GM12872 (cell line): ENCODE measurements around the gene NXNL1.

ENCODE experiments used
- CTCF ChIP-seq: IDR thresholded peaks from 3 replicates; pipeline ENCODE4 v1.5.1; 2011; ENCODE audit warnings: low read depth, mild to moderate bottlenecking, low read length, moderate library complexity; ENCODE audit not compliant: insufficient read depth

The NXNL1 gene

GRCh38 chr19:17447704-17448130 is 13.0 kb downstream of the NXNL1 start:
- no peak for TF ChIP-seq CTCF

DNA sequence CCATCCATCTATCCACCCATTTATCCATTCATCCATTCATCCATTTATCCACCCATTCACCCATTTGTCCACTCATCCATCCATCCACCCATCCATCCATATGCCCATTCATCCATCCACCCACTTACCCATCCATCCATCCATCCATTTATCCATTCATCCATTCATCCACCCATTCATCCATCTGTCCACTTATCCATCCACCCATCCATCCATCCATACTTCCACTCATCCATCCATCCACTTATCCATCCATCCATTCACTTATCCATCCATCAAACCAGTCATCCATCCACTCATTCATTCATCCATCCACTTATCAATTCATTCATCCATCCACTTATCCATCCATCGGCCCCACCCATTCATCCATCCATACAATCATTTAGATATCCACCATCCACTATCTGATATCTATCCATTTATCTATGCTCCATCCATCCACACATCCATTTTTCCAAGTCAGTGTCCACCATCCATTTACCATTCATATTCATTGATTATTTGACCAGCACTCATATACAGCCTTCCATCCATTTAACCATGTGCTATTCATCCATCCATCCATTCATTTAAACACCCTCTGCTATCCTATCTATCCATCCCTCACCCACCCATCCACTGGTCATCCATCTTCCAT is 15.1 kb downstream of the NXNL1 start:
- TF ChIP-seq CTCF = no peak

DNA sequence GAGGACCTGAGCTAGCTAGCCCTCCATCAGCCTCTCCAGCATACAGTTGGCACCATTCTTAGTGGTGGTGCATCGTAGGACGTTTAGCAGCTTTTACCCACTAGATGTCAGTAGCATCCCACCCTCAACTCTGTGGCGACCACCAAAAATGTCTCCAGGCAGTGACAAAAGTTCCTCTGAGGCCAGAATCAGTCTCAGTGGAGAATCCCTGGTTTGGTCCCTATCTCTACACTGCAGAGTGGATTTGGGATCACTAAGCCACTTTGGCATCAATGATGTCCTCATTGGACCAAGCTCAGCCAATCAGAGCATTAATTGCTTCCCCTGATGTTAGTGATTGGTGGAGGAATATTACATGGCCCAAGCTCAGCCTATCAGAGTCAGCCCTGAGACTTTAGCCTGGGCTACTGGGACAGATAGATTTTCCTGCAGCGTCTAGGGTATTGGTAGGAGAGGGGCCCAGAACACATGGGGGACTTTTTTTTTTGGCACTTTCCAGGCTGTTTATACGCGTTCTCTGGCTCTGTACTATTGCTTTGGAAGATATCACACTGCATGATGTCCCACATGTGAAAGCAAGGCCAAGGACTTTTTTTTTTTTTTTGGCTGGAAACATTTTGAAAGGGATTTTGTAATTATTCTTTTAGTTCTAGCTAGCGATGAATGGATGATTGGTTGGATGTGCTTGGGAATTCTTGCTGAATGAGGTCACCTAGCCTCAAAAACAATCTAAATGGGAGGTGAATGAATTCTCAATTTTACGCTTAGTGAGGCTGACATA is 19.3 kb downstream of the NXNL1 start:
- TF ChIP-seq CTCF = peak; percentile 66

- TF ChIP-seq CTCF = no peak
Measured at GRCh38 chr19:17436874-17437267, 23.9 kb downstream of the NXNL1 start.

DNA sequence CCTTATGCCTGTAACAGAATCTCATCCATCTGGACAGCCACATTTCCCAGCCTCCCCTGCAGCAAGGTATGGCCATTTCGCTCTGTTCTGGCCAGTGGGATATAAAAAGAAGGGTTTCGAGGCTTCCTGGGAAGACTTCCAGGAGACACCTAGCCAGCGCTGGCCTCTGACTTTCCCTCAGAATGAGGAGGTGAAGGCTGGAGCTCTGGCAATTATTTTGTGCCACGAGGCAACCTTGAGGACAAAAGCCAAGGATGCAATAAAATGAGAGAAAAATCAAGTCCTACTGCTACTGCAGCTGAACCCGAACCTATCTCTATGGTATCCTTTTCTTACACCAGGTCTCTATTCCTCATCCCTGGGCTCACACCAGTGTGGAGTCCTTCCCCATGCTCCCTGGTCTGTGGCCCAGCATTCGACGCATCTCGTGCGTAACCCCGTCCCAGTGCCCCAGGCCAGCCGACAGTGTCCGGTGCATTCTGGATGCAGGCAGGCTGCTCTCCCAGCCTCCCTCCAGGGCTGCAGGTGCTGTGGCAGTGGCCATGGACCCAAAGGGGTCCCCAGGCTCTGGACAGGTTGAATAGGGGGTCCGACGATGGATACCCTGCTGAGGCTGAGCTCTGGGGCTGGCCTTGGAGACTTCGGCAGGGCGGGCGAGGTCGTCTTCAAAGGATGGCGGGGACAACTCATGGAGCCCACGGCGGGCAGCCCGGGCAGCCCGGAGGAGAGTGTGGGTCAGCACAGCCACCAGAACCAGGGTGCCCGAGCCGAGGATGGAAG is 24.4 kb downstream of the NXNL1 start:
- TF ChIP-seq CTCF = no peak

- no peak for TF ChIP-seq CTCF
Measured at GRCh38 chr19:17435218-17435617, 25.5 kb downstream of the NXNL1 start.

DNA sequence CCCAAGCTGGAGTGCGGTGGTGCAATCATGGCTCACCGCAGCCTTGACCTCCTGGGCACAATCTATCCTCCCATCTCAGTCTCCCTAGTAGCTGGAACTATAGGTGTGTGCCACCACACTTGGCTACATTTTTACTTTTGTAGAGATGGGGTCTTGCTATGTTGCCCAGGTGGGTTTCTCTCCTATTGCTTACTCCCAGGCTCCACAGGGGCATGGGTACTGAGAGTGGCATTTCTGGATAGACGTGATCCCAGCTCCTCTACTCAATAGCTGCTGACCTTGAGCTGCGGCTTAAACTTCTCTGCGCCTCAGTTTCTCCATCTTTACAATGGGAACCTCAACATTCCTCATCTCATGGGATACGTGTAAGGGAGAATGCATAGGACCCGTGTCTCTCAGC is 29.3 kb downstream of the NXNL1 start:
- no peak for TF ChIP-seq CTCF
